IMR-90 (cell line): ENCODE measurements around the gene KRTAP10-6. TPM values are rescaled to one million over a fixed set of nuclear protein-coding genes. Genes with fewer than 3 reads are reported as not detected.

Source experiments
- ATAC-seq: fragments of 200-7000 bp; cut with Tn5 transposase; 2 replicates; pipeline ENCODE4 v1.9.1; 2020; ENCODE audit warnings: low read depth, mild to moderate bottlenecking, moderate library complexity
- BruUV-seq: library from RNA; stranded (reverse); fragments of 400-500 nt; replicated peaks from 2 replicates; lab custom pipeline; 2021; lab: Mats Ljungman, UMichigan
- CTCF ChIA-PET: fragments of 300-600 bp; formaldehyde crosslinking; extraction: SDS; loops from one replicate; lab custom pipeline; 2021; ENCODE audit warnings: antibody characterized with exemption; lab: Yijun Ruan, JAX
- POLR2A ChIA-PET: fragments of 300-600 bp; sonication (Branson Sonifier 250); formaldehyde crosslinking; loops from one replicate; lab custom pipeline; 2022; ENCODE audit warnings: antibody characterized with exemption; ENCODE audit not compliant: unreplicated experiment; lab: Charles Lee
- DNase-seq: peaks from one replicate; pipeline ENCODE4 v3.0.0; 2013
- H2AFZ ChIP-seq: replicated peaks from 2 replicates; pipeline ENCODE3; 2013; ENCODE audit warnings: low read length, mild to moderate bottlenecking; ENCODE audit not compliant: poor library complexity
- H2AK5ac ChIP-seq: 2 replicates; pipeline ENCODE4 v1.6.1; 2013; ENCODE audit warnings: low read depth, low read length, inconsistent platforms
- H2AK9ac ChIP-seq: replicated peaks from 2 replicates; pipeline ENCODE3; 2013; ENCODE audit warnings: mild to moderate bottlenecking, low read depth, low read length, moderate library complexity; ENCODE audit not compliant: poor library complexity
- H2BK120ac ChIP-seq: 2 replicates; pipeline ENCODE4 v1.6.1; 2013; ENCODE audit warnings: low read depth, low read length, inconsistent platforms
- H2BK15ac ChIP-seq: 3 replicates; pipeline ENCODE4 v1.6.1; 2013; ENCODE audit warnings: low read depth, low read length, inconsistent platforms
- H2BK20ac ChIP-seq: 2 replicates; pipeline ENCODE4 v1.6.1; 2013; ENCODE audit warnings: low read depth, mild to moderate bottlenecking, inconsistent platforms, low read length, moderate library complexity
- H2BK5ac ChIP-seq: 2 replicates; pipeline ENCODE4 v1.6.1; 2013; ENCODE audit warnings: mild to moderate bottlenecking, low read depth, low read length, inconsistent platforms; ENCODE audit not compliant: poor library complexity, severe bottlenecking
- H3K14ac ChIP-seq: replicated peaks from 2 replicates; pipeline ENCODE4 v1.6.1; 2013; ENCODE audit warnings: low read depth, low read length, inconsistent platforms
- H3K18ac ChIP-seq: 2 replicates; pipeline ENCODE4 v1.6.1; 2013; ENCODE audit warnings: low read depth, low read length, control low read depth
- H3K23ac ChIP-seq: 2 replicates; pipeline ENCODE4 v1.6.1; 2013; ENCODE audit warnings: low read depth, low read length, inconsistent platforms
- H3K27ac ChIP-seq: 2 replicates; pipeline ENCODE4 v1.5.1; 2013; ENCODE audit warnings: mild to moderate bottlenecking, control low read depth, low read length; ENCODE audit not compliant: insufficient read depth
- H3K27me3 ChIP-seq: 2 replicates; pipeline ENCODE4 v1.6.1; 2013; ENCODE audit warnings: low read length; ENCODE audit not compliant: control insufficient read depth, insufficient read depth
- H3K36me3 ChIP-seq: 2 replicates; pipeline ENCODE4 v1.6.1; 2013; ENCODE audit warnings: low read length, mixed read lengths; ENCODE audit not compliant: control insufficient read depth, insufficient read depth
- H3K4ac ChIP-seq: 2 replicates; pipeline ENCODE4 v1.6.1; 2013; ENCODE audit warnings: low read depth, low read length, inconsistent platforms
- H3K4me1 ChIP-seq: 2 replicates; pipeline ENCODE4 v1.6.1; 2013; ENCODE audit warnings: low read length, mixed read lengths; ENCODE audit not compliant: control insufficient read depth, insufficient read depth
- H3K4me2 ChIP-seq: 2 replicates; pipeline ENCODE4 v1.6.1; 2013; ENCODE audit warnings: low read depth, mild to moderate bottlenecking, control low read depth, low read length, moderate library complexity
- H3K4me3 ChIP-seq: 2 replicates; pipeline ENCODE4 v1.5.1; 2013; ENCODE audit warnings: low read depth, mild to moderate bottlenecking, control low read depth, low read length, moderate library complexity; ENCODE audit not compliant: insufficient read depth
- H3K56ac ChIP-seq: 2 replicates; pipeline ENCODE4 v1.6.1; 2013; ENCODE audit warnings: low read length, inconsistent platforms; ENCODE audit not compliant: insufficient read depth; ENCODE audit errors: extremely low read depth
- H3K79me1 ChIP-seq, 2 experiments: 2 replicates each; pipeline ENCODE4 v1.6.1; 2013; ENCODE audit warnings: low read length in 2 of 2, inconsistent platforms in 1 of 2, low read depth in 1 of 2
- H3K9ac ChIP-seq: 2 replicates; pipeline ENCODE4 v1.6.1; 2013; ENCODE audit warnings: low read depth, low read length, control low read depth
- H3K9me1 ChIP-seq: 2 replicates; pipeline ENCODE4 v1.6.1; 2013; ENCODE audit warnings: low read length, inconsistent platforms; ENCODE audit not compliant: insufficient read depth
- H3K9me3 ChIP-seq: 2 replicates; pipeline ENCODE4 v1.6.1; 2013; ENCODE audit warnings: low read length; ENCODE audit not compliant: control insufficient read depth, insufficient read depth
- H4K20me1 ChIP-seq: 2 replicates; pipeline ENCODE4 v1.6.1; 2013; ENCODE audit warnings: low read length, inconsistent platforms; ENCODE audit not compliant: insufficient read depth
- H4K5ac ChIP-seq: 2 replicates; pipeline ENCODE4 v1.6.1; 2013; ENCODE audit warnings: mild to moderate bottlenecking, low read depth, low read length, control low read depth
- H4K8ac ChIP-seq, 2 experiments: 2 replicates each; pipeline ENCODE4 v1.6.1; 2013; ENCODE audit warnings: low read depth in 2 of 2, low read length in 2 of 2, control low read depth in 1 of 2, inconsistent platforms in 1 of 2
- H4K91ac ChIP-seq: 2 replicates; pipeline ENCODE4 v1.6.1; 2013; ENCODE audit warnings: low read depth, low read length, inconsistent platforms; ENCODE audit not compliant: insufficient read depth
- BHLHE40 ChIP-seq: fragments of 150-350 bp; IDR thresholded peaks from 2 replicates; pipeline ENCODE4 v1.6.1; 2016; ENCODE audit warnings: mild to moderate bottlenecking, low read depth, low read length
- CEBPB ChIP-seq: IDR thresholded peaks from 2 replicates; pipeline ENCODE4 v1.6.1; 2012; ENCODE audit warnings: low read depth, low read length, improper control_type of control experiment
- CHD1 ChIP-seq: IDR thresholded peaks from 2 replicates; pipeline ENCODE4 v1.6.1; 2012; ENCODE audit warnings: low read depth, low read length, improper control_type of control experiment
- CTCF ChIP-seq: conservative IDR thresholded peaks from 2 replicates; pipeline ENCODE4 v1.5.1; 2012; ENCODE audit warnings: mild to moderate bottlenecking, low read depth, low read length, improper control_type of control experiment
- ELK1 ChIP-seq: fragments of 150-350 bp; IDR thresholded peaks from 2 replicates; pipeline ENCODE4 v1.6.1; 2016; ENCODE audit warnings: low read depth, mild to moderate bottlenecking, low read length, moderate library complexity, borderline replicate concordance
- FOS ChIP-seq: fragments of 150-350 bp; IDR thresholded peaks from 2 replicates; pipeline ENCODE4 v1.6.1; 2016; ENCODE audit warnings: low read depth, low read length
- MAFK ChIP-seq: IDR thresholded peaks from 2 replicates; pipeline ENCODE4 v1.6.1; 2012; ENCODE audit warnings: low read depth, low read length, improper control_type of control experiment
- NFE2L2 ChIP-seq: fragments of 150-350 bp; IDR thresholded peaks from 2 replicates; pipeline ENCODE4 v1.6.1; 2016; ENCODE audit warnings: low read depth, mild to moderate bottlenecking, low read length
- RAD21 ChIP-seq: IDR thresholded peaks from 2 replicates; pipeline ENCODE4 v1.6.1; 2012; ENCODE audit warnings: low read length, improper control_type of control experiment
- RFX5 ChIP-seq: IDR thresholded peaks from 2 replicates; pipeline ENCODE4 v1.8.0; 2012; ENCODE audit warnings: low read depth, mild to moderate bottlenecking, low read length, moderate library complexity
- SMC3 ChIP-seq: fragments of 150-350 bp; IDR thresholded peaks from 2 replicates; pipeline ENCODE4 v1.6.1; 2016; ENCODE audit warnings: low read depth, mild to moderate bottlenecking, antibody characterized with exemption, low read length, moderate library complexity
- USF2 ChIP-seq: fragments of 150-350 bp; IDR thresholded peaks from 2 replicates; pipeline ENCODE4 v1.6.1; 2017; ENCODE audit warnings: mild to moderate bottlenecking, antibody characterized with exemption, low read length, low read depth
- WGBS, 2 experiments: methylation state at CpG; one replicate each; pipeline versions ENCODE4 v1.1.5 to v1.1.7; 2013; ENCODE audit warnings: missing lambda C conversion rate in 2 of 2; ENCODE audit not compliant: insufficient read length in 1 of 2; ENCODE audit errors: extremely low coverage in 2 of 2; 5-methylcytosine and 5-hydroxymethylcytosine counted together
- dilution Hi-C: fragments of 300-500 bp; cut with HindIII; formaldehyde crosslinking; loops from one replicate; pipeline ENCODE4 v1.14.3; 2018; ENCODE audit warnings: low sequenced_read_pairs; ENCODE audit not compliant: unreplicated experiment
- in situ Hi-C: fragments of 300-500 bp; cut with MboI; formaldehyde crosslinking; loops from 3 replicates; pipeline ENCODE4 v1.14.3; 2019; ENCODE audit warnings: low sequenced_read_pairs, inconsistent platforms, mixed read lengths
- intact Hi-C: fragments of 100-400 bp; cut with micrococcal nuclease; formaldehyde crosslinking; loops from 2 replicates; pipeline ENCODE4 v1.10.0; 2022
- polyA plus RNA-seq, 3 experiments: library from polyadenylated mRNA; depleted of rRNA; stranded (reverse); fragments of >200 nt; gene quantifications; 2 replicates each; pipeline ENCODE4 v1.2.3, GENCODE V29; 2012; ENCODE audit warnings: low replicate concordance in 1 of 3
- total RNA-seq: library from RNA; depleted of rRNA; stranded (reverse); fragments of >200 nt; gene quantifications from 2 replicates; pipeline ENCODE4 v1.2.3, GENCODE V29; 2012

Gene KRTAP10-6
- total and polyA plus RNA-seq, 2 of the 4 experiments (the other 2 are of a cell fraction): not detected

DNA sequence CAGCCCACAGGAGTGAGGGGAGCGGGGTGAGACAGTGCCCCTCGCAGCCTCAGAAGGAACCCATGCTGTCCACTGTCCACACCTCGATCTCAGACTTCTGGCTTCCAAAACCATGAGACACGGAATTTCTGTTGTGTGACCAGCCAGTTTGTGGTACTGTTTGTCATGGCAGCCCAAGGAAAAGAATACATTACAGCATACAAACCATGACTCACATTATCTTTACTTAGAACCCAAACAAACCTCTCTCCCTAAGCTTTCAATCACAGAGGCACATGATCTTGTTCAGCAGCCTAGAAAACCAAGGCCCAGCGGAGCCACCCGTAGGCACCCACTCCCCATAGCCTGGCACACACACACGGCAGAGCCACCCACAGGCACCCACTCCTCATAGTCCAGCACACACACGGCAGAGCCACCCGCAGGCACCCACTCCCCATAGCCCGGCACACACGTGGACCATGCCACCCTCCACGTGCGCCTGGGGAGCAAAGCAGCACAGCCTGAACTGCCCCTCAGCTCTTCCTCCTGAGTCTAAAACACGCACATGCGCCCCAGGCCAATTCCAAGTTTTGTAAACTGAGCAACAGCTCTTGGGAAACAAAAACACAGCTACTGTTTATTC is 19.2 kb downstream of the KRTAP10-6 start:
- CTCF ChIA-PET: no interaction called here
- no TSS peak for BruUV-seq

More for the DNA sequence above, 19.2 kb downstream of the KRTAP10-6 start:
- no peak; the same call in 1 of the 2 replicates for ATAC-seq
- H3K4me2 ChIP-seq: no peak overlapping the region
- H3K56ac ChIP-seq: no peak overlapping the region
- H3K4me3 ChIP-seq: no peak overlapping the region
- H3K4ac ChIP-seq: no peak overlapping the region
- intact Hi-C loops (no loop called here), dilution Hi-C loops (no loop called here), in situ Hi-C loops (no loop called here)
- H2AK9ac ChIP-seq: no peak overlapping the region
- no peak overlapping the region for H2BK20ac ChIP-seq
- no peaks in the 10 kb centered on the region for H4K20me1 ChIP-seq
- H3K36me3 ChIP-seq: no peaks in the 10 kb centered on the region
- no peak overlapping the region for H3K18ac ChIP-seq
- H3K9ac ChIP-seq: no peak overlapping the region
- no peak overlapping the region for H4K91ac ChIP-seq
- H3K79me1 ChIP-seq: no peaks in the 10 kb centered on the region
- DNase-seq: peak; percentile 2
- peaks cover 3% of the 10 kb centered on the region; the same call in 1 of the 2 replicates for H3K27me3 ChIP-seq
- H3K9me1 ChIP-seq: no peaks in the 10 kb centered on the region
- H3K23ac ChIP-seq: no peak overlapping the region
- WGBS, 2 experiments: 81% methylated on average over 4 of the region's 15 CpGs; no CpG with 5 or more reads in 1 of the 2 experiments
- no peak for TF ChIP-seq RAD21
- TF ChIP-seq FOS: no peak
- TF ChIP-seq ELK1: no peak
- TF ChIP-seq SMC3: no peak
- no peak for TF ChIP-seq USF2
- TF ChIP-seq BHLHE40: no peak
- TF ChIP-seq CEBPB: no peak
- no peak for TF ChIP-seq CHD1
- no peak for TF ChIP-seq RFX5
- TF ChIP-seq CTCF: no peak
- no peak for TF ChIP-seq MAFK
- TF ChIP-seq NFE2L2: no peak
- H3K14ac ChIP-seq: no peak overlapping the region
- H3K4me1 ChIP-seq: no peaks in the 10 kb centered on the region
- H2BK120ac ChIP-seq: no peak overlapping the region
- no peak overlapping the region for H3K27ac ChIP-seq
- no peak overlapping the region for H2AK5ac ChIP-seq
- H2BK5ac ChIP-seq: no peak overlapping the region
- no peak overlapping the region for H2BK15ac ChIP-seq
- no peak overlapping the region for H4K5ac ChIP-seq
- H2AFZ ChIP-seq: no peak overlapping the region
- H4K8ac ChIP-seq: no peak overlapping the region
- POLR2A ChIA-PET: no interaction called here
- peaks cover 6% of the 10 kb centered on the region for H3K9me3 ChIP-seq
